HEK293 (cell line): ENCODE results near the gene PTX3.

Experiments used
- CTCF ChIA-PET: fragments of 350-600 bp; formaldehyde crosslinking; extraction: SDS; loops from one replicate; lab custom pipeline; 2021; ENCODE audit warnings: antibody characterized with exemption; lab: Yijun Ruan, JAX
- POLR2A ChIA-PET: fragments of 300-600 bp; formaldehyde crosslinking; extraction: SDS; loops from one replicate; lab custom pipeline; 2020; ENCODE audit warnings: antibody characterized with exemption, inconsistent platforms; lab: Yijun Ruan, JAX
- H3K27ac ChIP-seq: fragments of 200-500 bp; sonication (Bioruptor generic); 2 replicates; pipeline ENCODE4 v1.5.1; 2014; ENCODE audit warnings: low read depth, low read length, control low read depth, inconsistent platforms; ENCODE audit errors: extremely low read depth
- H3K36me3 ChIP-seq, 2 experiments: fragments of 200-500 bp in 1 of 2; sonication (Bioruptor generic) in 1 of 2; 1 replicate in 1 of 2; 2 replicates in 1 of 2; pipeline ENCODE4 v1.5.1; 2014 to 2017; ENCODE audit warnings: inconsistent platforms in 2 of 2, low read length in 2 of 2; ENCODE audit not compliant: control insufficient read depth in 2 of 2, insufficient read depth in 1 of 2
- H3K4me1 ChIP-seq: fragments of 200-500 bp; sonication (Bioruptor generic); 2 replicates; pipeline ENCODE4 v1.5.1; 2014; ENCODE audit warnings: mild to moderate bottlenecking, low read length, inconsistent platforms; ENCODE audit not compliant: control insufficient read depth, insufficient read depth
- H3K4me3 ChIP-seq: 2 replicates; pipeline ENCODE4 v1.5.1; 2011; ENCODE audit warnings: low read depth, mild to moderate bottlenecking, control low read depth, low read length, moderate library complexity
- H3K9me3 ChIP-seq: fragments of 200-500 bp; sonication (Bioruptor generic); 2 replicates; pipeline ENCODE4 v1.5.1; 2014; ENCODE audit warnings: low read depth, low read length, inconsistent platforms; ENCODE audit not compliant: control insufficient read depth, insufficient read depth
- OSR2 ChIP-seq: fragments of 450-650 bp; formaldehyde crosslinking; IDR thresholded peaks from 2 replicates; pipeline ENCODE4 v1.5.1; 2016; ENCODE audit warnings: missing biosample characterization, missing genetic modification characterization
- SP7 ChIP-seq: fragments of 450-650 bp; formaldehyde crosslinking; IDR thresholded peaks from 2 replicates; pipeline ENCODE4 v1.5.1; 2016; ENCODE audit warnings: missing biosample characterization, missing genetic modification characterization
- ZNF19 ChIP-seq: fragments of 450-650 bp; formaldehyde crosslinking; IDR thresholded peaks from 2 replicates; pipeline ENCODE4; 2016; ENCODE audit warnings: missing biosample characterization, missing genetic modification characterization, low read depth
- ZNF221 ChIP-seq: fragments of 450-650 bp; formaldehyde crosslinking; IDR thresholded peaks from 2 replicates; pipeline ENCODE4 v1.5.1; 2017; ENCODE audit warnings: missing biosample characterization, missing genetic modification characterization, borderline replicate concordance
- ZNF473 ChIP-seq: fragments of 450-650 bp; formaldehyde crosslinking; IDR thresholded peaks from 2 replicates; pipeline ENCODE4 v1.5.1; 2017; ENCODE audit warnings: missing biosample characterization, missing genetic modification characterization
- ZNF555 ChIP-seq: fragments of 450-650 bp; formaldehyde crosslinking; conservative IDR thresholded peaks from 2 replicates; pipeline ENCODE4 v1.5.1; 2017; ENCODE audit warnings: missing biosample characterization, mild to moderate bottlenecking, missing genetic modification characterization, inconsistent platforms
- ZNF624 ChIP-seq: fragments of 450-650 bp; formaldehyde crosslinking; IDR thresholded peaks from 2 replicates; pipeline ENCODE4 v1.5.1; 2017; ENCODE audit warnings: missing biosample characterization, missing genetic modification characterization
- ZNF677 ChIP-seq: fragments of 450-650 bp; IDR thresholded peaks from 2 replicates; pipeline ENCODE4 v1.5.0; 2018; ENCODE audit warnings: missing biosample characterization, mild to moderate bottlenecking, missing genetic modification characterization, moderate library complexity
- TF ChIP-seq, protein P1 (sequence below): fragments of 450-650 bp; formaldehyde crosslinking; conservative IDR thresholded peaks from 2 replicates; pipeline ENCODE4 v1.5.1; 2016; ENCODE audit warnings: low read depth, missing biosample characterization, missing genetic modification characterization
- TF ChIP-seq, protein P2 (sequence below): fragments of 450-650 bp; formaldehyde crosslinking; IDR thresholded peaks from 2 replicates; pipeline ENCODE4 v1.5.1; 2016; ENCODE audit warnings: missing biosample characterization, missing genetic modification characterization

The PTX3 gene

GRCh38 chr3:157487339-157487738, 50.7 kb downstream of the PTX3 start:
- ChIA-PET CTCF (no interaction called here), POLR2A (no interaction called here)
- no peaks in the 10 kb centered on the region for H3K9me3 ChIP-seq

GRCh38 chr3:157488144-157488543, 51.5 kb downstream of the PTX3 start:
- Histone ChIP-seq H3K36me3 (no peaks in the 10 kb centered on the region), H3K9me3 (no peaks in the 10 kb centered on the region), H3K4me1 (no peaks in the 10 kb centered on the region), H3K4me3 (no peak overlapping the region), H3K27ac (no peak overlapping the region)
- ChIA-PET POLR2A (interaction anchor here (0.7 kb wide), 1 partner anchor 264 kb away, joined by 5 read pairs; no protein-coding TSS in a partner anchor), CTCF (interaction anchor here (0.7 kb wide), 1 partner anchor 77 kb away, joined by 3 read pairs; no protein-coding TSS in a partner anchor)
- TF ChIP-seq, protein P1, sequence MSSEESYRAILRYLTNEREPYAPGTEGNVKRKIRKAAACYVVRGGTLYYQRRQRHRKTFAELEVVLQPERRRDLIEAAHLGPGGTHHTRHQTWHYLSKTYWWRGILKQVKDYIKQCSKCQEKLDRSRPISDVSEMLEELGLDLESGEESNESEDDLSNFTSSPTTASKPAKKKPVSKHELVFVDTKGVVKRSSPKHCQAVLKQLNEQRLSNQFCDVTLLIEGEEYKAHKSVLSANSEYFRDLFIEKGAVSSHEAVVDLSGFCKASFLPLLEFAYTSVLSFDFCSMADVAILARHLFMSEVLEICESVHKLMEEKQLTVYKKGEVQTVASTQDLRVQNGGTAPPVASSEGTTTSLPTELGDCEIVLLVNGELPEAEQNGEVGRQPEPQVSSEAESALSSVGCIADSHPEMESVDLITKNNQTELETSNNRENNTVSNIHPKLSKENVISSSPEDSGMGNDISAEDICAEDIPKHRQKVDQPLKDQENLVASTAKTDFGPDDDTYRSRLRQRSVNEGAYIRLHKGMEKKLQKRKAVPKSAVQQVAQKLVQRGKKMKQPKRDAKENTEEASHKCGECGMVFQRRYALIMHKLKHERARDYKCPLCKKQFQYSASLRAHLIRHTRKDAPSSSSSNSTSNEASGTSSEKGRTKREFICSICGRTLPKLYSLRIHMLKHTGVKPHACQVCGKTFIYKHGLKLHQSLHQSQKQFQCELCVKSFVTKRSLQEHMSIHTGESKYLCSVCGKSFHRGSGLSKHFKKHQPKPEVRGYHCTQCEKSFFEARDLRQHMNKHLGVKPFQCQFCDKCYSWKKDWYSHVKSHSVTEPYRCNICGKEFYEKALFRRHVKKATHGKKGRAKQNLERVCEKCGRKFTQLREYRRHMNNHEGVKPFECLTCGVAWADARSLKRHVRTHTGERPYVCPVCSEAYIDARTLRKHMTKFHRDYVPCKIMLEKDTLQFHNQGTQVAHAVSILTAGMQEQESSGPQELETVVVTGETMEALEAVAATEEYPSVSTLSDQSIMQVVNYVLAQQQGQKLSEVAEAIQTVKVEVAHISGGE: no peak

More at GRCh38 chr3:157487339-157487738, 50.7 kb downstream of the PTX3 start:
- TF ChIP-seq ZNF677 (tag by site-specific recombination): no peak
- TF ChIP-seq, all 188 proteins: peak for 0
- Histone ChIP-seq H3K36me3 (no peaks in the 10 kb centered on the region), H3K4me1 (no peaks in the 10 kb centered on the region), H3K4me3 (no peak overlapping the region), H3K27ac (no peak overlapping the region)

DNA sequence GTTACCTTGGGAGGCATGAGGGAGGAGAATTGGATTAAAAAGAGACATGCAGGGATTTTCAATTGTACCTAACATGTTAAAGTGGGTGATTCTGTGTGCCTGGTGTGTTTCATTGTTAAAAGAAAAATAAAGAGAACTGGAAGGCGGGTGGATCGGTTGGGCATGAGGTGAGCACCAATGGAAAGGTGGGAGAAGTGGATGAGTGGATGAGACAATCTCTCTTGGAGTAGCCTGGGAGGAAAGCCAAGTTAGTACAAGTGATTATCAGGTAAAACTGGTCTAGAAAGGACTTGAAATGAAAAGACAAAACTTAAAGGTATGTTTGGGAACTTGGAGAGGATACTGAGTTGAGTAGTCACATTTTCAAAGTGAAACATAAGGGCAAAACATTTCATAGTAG, 54.5 kb downstream of the PTX3 start:
- H3K4me3 ChIP-seq: no peak overlapping the region
- H3K9me3 ChIP-seq: no peaks in the 10 kb centered on the region
- TF ChIP-seq ZNF19 (tag by site-specific recombination) (no peak), ZNF221 (tag by site-specific recombination) (no peak), SP7 (no peak), ZNF473 (no peak), ZNF624 (no peak), OSR2 (tag by site-specific recombination) (no peak), ZNF555 (tag by site-specific recombination) (no peak)
- TF ChIP-seq, protein P2, sequence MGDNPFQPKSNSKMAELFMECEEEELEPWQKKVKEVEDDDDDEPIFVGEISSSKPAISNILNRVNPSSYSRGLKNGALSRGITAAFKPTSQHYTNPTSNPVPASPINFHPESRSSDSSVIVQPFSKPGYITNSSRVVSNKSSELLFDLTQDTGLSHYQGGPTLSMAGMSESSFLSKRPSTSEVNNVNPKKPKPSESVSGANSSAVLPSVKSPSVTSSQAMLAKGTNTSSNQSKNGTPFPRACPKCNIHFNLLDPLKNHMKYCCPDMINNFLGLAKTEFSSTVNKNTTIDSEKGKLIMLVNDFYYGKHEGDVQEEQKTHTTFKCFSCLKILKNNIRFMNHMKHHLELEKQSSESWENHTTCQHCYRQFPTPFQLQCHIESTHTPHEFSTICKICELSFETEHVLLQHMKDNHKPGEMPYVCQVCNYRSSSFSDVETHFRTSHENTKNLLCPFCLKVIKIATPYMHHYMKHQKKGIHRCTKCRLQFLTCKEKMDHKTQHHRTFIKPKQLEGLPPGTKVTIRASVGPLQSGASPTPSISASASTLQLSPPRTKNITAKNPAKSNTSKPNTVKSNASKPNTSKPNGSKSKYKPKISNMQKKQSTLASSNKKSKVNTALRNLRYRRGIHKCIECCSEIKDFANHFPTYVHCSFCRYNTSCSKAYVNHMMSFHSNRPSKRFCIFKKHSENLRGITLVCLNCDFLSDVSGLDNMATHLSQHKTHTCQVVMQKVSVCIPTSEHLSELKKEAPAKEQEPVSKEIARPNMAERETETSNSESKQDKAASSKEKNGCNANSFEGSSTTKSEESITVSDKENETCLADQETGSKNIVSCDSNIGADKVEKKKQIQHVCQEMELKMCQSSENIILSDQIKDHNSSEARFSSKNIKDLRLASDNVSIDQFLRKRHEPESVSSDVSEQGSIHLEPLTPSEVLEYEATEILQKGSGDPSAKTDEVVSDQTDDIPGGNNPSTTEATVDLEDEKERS: no peak
- TF ChIP-seq, all 188 proteins: peak for 0
- POLR2A ChIA-PET: no interaction called here
- H3K27ac ChIP-seq: no peak overlapping the region
- H3K4me1 ChIP-seq: no peaks in the 10 kb centered on the region
- CTCF ChIA-PET: no interaction called here
- no peaks in the 10 kb centered on the region for H3K36me3 ChIP-seq
